IMR-90 (cell line): ENCODE data around the gene ETS1. TPM values are rescaled to one million over a fixed set of nuclear protein-coding genes. Genes with fewer than 3 reads are reported as not detected.

ENCODE experiments used
- ATAC-seq: fragments of 200-7000 bp; cut with Tn5 transposase; 2 replicates; pipeline ENCODE4 v1.9.1; 2020; ENCODE audit warnings: low read depth, mild to moderate bottlenecking, moderate library complexity
- BruUV-seq: library from RNA; stranded (reverse); fragments of 400-500 nt; replicated peaks from 2 replicates; lab custom pipeline; 2021; lab: Mats Ljungman, UMichigan
- CTCF ChIA-PET: fragments of 300-600 bp; formaldehyde crosslinking; extraction: SDS; loops from one replicate; lab custom pipeline; 2021; ENCODE audit warnings: antibody characterized with exemption; lab: Yijun Ruan, JAX
- POLR2A ChIA-PET: fragments of 300-600 bp; sonication (Branson Sonifier 250); formaldehyde crosslinking; loops from one replicate; lab custom pipeline; 2022; ENCODE audit warnings: antibody characterized with exemption; ENCODE audit not compliant: unreplicated experiment; lab: Charles Lee
- DNase-seq: peaks from one replicate; pipeline ENCODE4 v3.0.0; 2013
- H2AFZ ChIP-seq: replicated peaks from 2 replicates; pipeline ENCODE3; 2013; ENCODE audit warnings: low read length, mild to moderate bottlenecking; ENCODE audit not compliant: poor library complexity
- H2AK5ac ChIP-seq: 2 replicates; pipeline ENCODE4 v1.6.1; 2013; ENCODE audit warnings: low read depth, low read length, inconsistent platforms
- H2AK9ac ChIP-seq: replicated peaks from 2 replicates; pipeline ENCODE3; 2013; ENCODE audit warnings: mild to moderate bottlenecking, low read depth, low read length, moderate library complexity; ENCODE audit not compliant: poor library complexity
- H2BK120ac ChIP-seq: 2 replicates; pipeline ENCODE4 v1.6.1; 2013; ENCODE audit warnings: low read depth, low read length, inconsistent platforms
- H2BK15ac ChIP-seq: 3 replicates; pipeline ENCODE4 v1.6.1; 2013; ENCODE audit warnings: low read depth, low read length, inconsistent platforms
- H2BK20ac ChIP-seq: 2 replicates; pipeline ENCODE4 v1.6.1; 2013; ENCODE audit warnings: low read depth, mild to moderate bottlenecking, inconsistent platforms, low read length, moderate library complexity
- H2BK5ac ChIP-seq: 2 replicates; pipeline ENCODE4 v1.6.1; 2013; ENCODE audit warnings: mild to moderate bottlenecking, low read depth, low read length, inconsistent platforms; ENCODE audit not compliant: poor library complexity, severe bottlenecking
- H3K14ac ChIP-seq: replicated peaks from 2 replicates; pipeline ENCODE4 v1.6.1; 2013; ENCODE audit warnings: low read depth, low read length, inconsistent platforms
- H3K18ac ChIP-seq: 2 replicates; pipeline ENCODE4 v1.6.1; 2013; ENCODE audit warnings: low read depth, low read length, control low read depth
- H3K23ac ChIP-seq: 2 replicates; pipeline ENCODE4 v1.6.1; 2013; ENCODE audit warnings: low read depth, low read length, inconsistent platforms
- H3K27ac ChIP-seq: 2 replicates; pipeline ENCODE4 v1.5.1; 2013; ENCODE audit warnings: mild to moderate bottlenecking, control low read depth, low read length; ENCODE audit not compliant: insufficient read depth
- H3K27me3 ChIP-seq: 2 replicates; pipeline ENCODE4 v1.6.1; 2013; ENCODE audit warnings: low read length; ENCODE audit not compliant: control insufficient read depth, insufficient read depth
- H3K36me3 ChIP-seq: 2 replicates; pipeline ENCODE4 v1.6.1; 2013; ENCODE audit warnings: low read length, mixed read lengths; ENCODE audit not compliant: control insufficient read depth, insufficient read depth
- H3K4ac ChIP-seq: 2 replicates; pipeline ENCODE4 v1.6.1; 2013; ENCODE audit warnings: low read depth, low read length, inconsistent platforms
- H3K4me1 ChIP-seq: 2 replicates; pipeline ENCODE4 v1.6.1; 2013; ENCODE audit warnings: low read length, mixed read lengths; ENCODE audit not compliant: control insufficient read depth, insufficient read depth
- H3K4me2 ChIP-seq: 2 replicates; pipeline ENCODE4 v1.6.1; 2013; ENCODE audit warnings: low read depth, mild to moderate bottlenecking, control low read depth, low read length, moderate library complexity
- H3K4me3 ChIP-seq: 2 replicates; pipeline ENCODE4 v1.5.1; 2013; ENCODE audit warnings: low read depth, mild to moderate bottlenecking, control low read depth, low read length, moderate library complexity; ENCODE audit not compliant: insufficient read depth
- H3K56ac ChIP-seq: 2 replicates; pipeline ENCODE4 v1.6.1; 2013; ENCODE audit warnings: low read length, inconsistent platforms; ENCODE audit not compliant: insufficient read depth; ENCODE audit errors: extremely low read depth
- H3K79me1 ChIP-seq, 2 experiments: 2 replicates each; pipeline ENCODE4 v1.6.1; 2013; ENCODE audit warnings: low read length in 2 of 2, inconsistent platforms in 1 of 2, low read depth in 1 of 2
- H3K9ac ChIP-seq: 2 replicates; pipeline ENCODE4 v1.6.1; 2013; ENCODE audit warnings: low read depth, low read length, control low read depth
- H3K9me1 ChIP-seq: 2 replicates; pipeline ENCODE4 v1.6.1; 2013; ENCODE audit warnings: low read length, inconsistent platforms; ENCODE audit not compliant: insufficient read depth
- H3K9me3 ChIP-seq: 2 replicates; pipeline ENCODE4 v1.6.1; 2013; ENCODE audit warnings: low read length; ENCODE audit not compliant: control insufficient read depth, insufficient read depth
- H4K20me1 ChIP-seq: 2 replicates; pipeline ENCODE4 v1.6.1; 2013; ENCODE audit warnings: low read length, inconsistent platforms; ENCODE audit not compliant: insufficient read depth
- H4K5ac ChIP-seq: 2 replicates; pipeline ENCODE4 v1.6.1; 2013; ENCODE audit warnings: mild to moderate bottlenecking, low read depth, low read length, control low read depth
- H4K8ac ChIP-seq, 2 experiments: 2 replicates each; pipeline ENCODE4 v1.6.1; 2013; ENCODE audit warnings: low read depth in 2 of 2, low read length in 2 of 2, control low read depth in 1 of 2, inconsistent platforms in 1 of 2
- H4K91ac ChIP-seq: 2 replicates; pipeline ENCODE4 v1.6.1; 2013; ENCODE audit warnings: low read depth, low read length, inconsistent platforms; ENCODE audit not compliant: insufficient read depth
- BHLHE40 ChIP-seq: fragments of 150-350 bp; IDR thresholded peaks from 2 replicates; pipeline ENCODE4 v1.6.1; 2016; ENCODE audit warnings: mild to moderate bottlenecking, low read depth, low read length
- CEBPB ChIP-seq: IDR thresholded peaks from 2 replicates; pipeline ENCODE4 v1.6.1; 2012; ENCODE audit warnings: low read depth, low read length, improper control_type of control experiment
- CHD1 ChIP-seq: IDR thresholded peaks from 2 replicates; pipeline ENCODE4 v1.6.1; 2012; ENCODE audit warnings: low read depth, low read length, improper control_type of control experiment
- CTCF ChIP-seq: conservative IDR thresholded peaks from 2 replicates; pipeline ENCODE4 v1.5.1; 2012; ENCODE audit warnings: mild to moderate bottlenecking, low read depth, low read length, improper control_type of control experiment
- ELK1 ChIP-seq: fragments of 150-350 bp; IDR thresholded peaks from 2 replicates; pipeline ENCODE4 v1.6.1; 2016; ENCODE audit warnings: low read depth, mild to moderate bottlenecking, low read length, moderate library complexity, borderline replicate concordance
- FOS ChIP-seq: fragments of 150-350 bp; IDR thresholded peaks from 2 replicates; pipeline ENCODE4 v1.6.1; 2016; ENCODE audit warnings: low read depth, low read length
- MAFK ChIP-seq: IDR thresholded peaks from 2 replicates; pipeline ENCODE4 v1.6.1; 2012; ENCODE audit warnings: low read depth, low read length, improper control_type of control experiment
- MAZ ChIP-seq: IDR thresholded peaks from 2 replicates; pipeline ENCODE4 v1.6.1; 2012; ENCODE audit warnings: low read depth, mild to moderate bottlenecking, low read length, improper control_type of control experiment, moderate library complexity, borderline replicate concordance
- MXI1 ChIP-seq: IDR thresholded peaks from 2 replicates; pipeline ENCODE4 v1.6.1; 2012; ENCODE audit warnings: low read depth, mild to moderate bottlenecking, low read length, moderate library complexity, borderline replicate concordance
- NFE2L2 ChIP-seq: fragments of 150-350 bp; IDR thresholded peaks from 2 replicates; pipeline ENCODE4 v1.6.1; 2016; ENCODE audit warnings: low read depth, mild to moderate bottlenecking, low read length
- POLR2A ChIP-seq: IDR thresholded peaks from 2 replicates; pipeline ENCODE4 v1.6.1; 2012; ENCODE audit warnings: mild to moderate bottlenecking, low read depth, low read length
- RAD21 ChIP-seq: IDR thresholded peaks from 2 replicates; pipeline ENCODE4 v1.6.1; 2012; ENCODE audit warnings: low read length, improper control_type of control experiment
- RCOR1 ChIP-seq: IDR thresholded peaks from 2 replicates; pipeline ENCODE4 v1.6.1; 2012; ENCODE audit warnings: mild to moderate bottlenecking, low read length, improper control_type of control experiment; ENCODE audit not compliant: insufficient replicate concordance
- RFX5 ChIP-seq: IDR thresholded peaks from 2 replicates; pipeline ENCODE4 v1.8.0; 2012; ENCODE audit warnings: low read depth, mild to moderate bottlenecking, low read length, moderate library complexity
- SMC3 ChIP-seq: fragments of 150-350 bp; IDR thresholded peaks from 2 replicates; pipeline ENCODE4 v1.6.1; 2016; ENCODE audit warnings: low read depth, mild to moderate bottlenecking, antibody characterized with exemption, low read length, moderate library complexity
- USF2 ChIP-seq: fragments of 150-350 bp; IDR thresholded peaks from 2 replicates; pipeline ENCODE4 v1.6.1; 2017; ENCODE audit warnings: mild to moderate bottlenecking, antibody characterized with exemption, low read length, low read depth
- WGBS, 2 experiments: methylation state at CpG; one replicate each; pipeline versions ENCODE4 v1.1.5 to v1.1.7; 2013; ENCODE audit warnings: missing lambda C conversion rate in 2 of 2; ENCODE audit not compliant: insufficient read length in 1 of 2; ENCODE audit errors: extremely low coverage in 2 of 2; 5-methylcytosine and 5-hydroxymethylcytosine counted together
- dilution Hi-C: fragments of 300-500 bp; cut with HindIII; formaldehyde crosslinking; loops from one replicate; pipeline ENCODE4 v1.14.3; 2018; ENCODE audit warnings: low sequenced_read_pairs; ENCODE audit not compliant: unreplicated experiment
- in situ Hi-C: fragments of 300-500 bp; cut with MboI; formaldehyde crosslinking; loops from 3 replicates; pipeline ENCODE4 v1.14.3; 2019; ENCODE audit warnings: low sequenced_read_pairs, inconsistent platforms, mixed read lengths
- intact Hi-C: fragments of 100-400 bp; cut with micrococcal nuclease; formaldehyde crosslinking; loops from 2 replicates; pipeline ENCODE4 v1.10.0; 2022
- polyA plus RNA-seq, 3 experiments: library from polyadenylated mRNA; depleted of rRNA; stranded (reverse); fragments of >200 nt; gene quantifications; 2 replicates each; pipeline ENCODE4 v1.2.3, GENCODE V29; 2012; ENCODE audit warnings: low replicate concordance in 1 of 3
- total RNA-seq: library from RNA; depleted of rRNA; stranded (reverse); fragments of >200 nt; gene quantifications from 2 replicates; pipeline ENCODE4 v1.2.3, GENCODE V29; 2012

ETS1 gene
- total and polyA plus RNA-seq, 2 of the 4 experiments (the other 2 are of a cell fraction), result 41.2 to 56.3 TPM

- peaks cover 7% of the 10 kb centered on the region; the same call in 1 of the 2 replicates for H3K4me1 ChIP-seq
- H3K27ac ChIP-seq, result no peak overlapping the region
- H2AFZ ChIP-seq, result peak overlapping the region; percentile 13
- intact Hi-C loops, result no loop called here
- H3K79me1 ChIP-seq, result no peaks in the 10 kb centered on the region
- H2AK5ac ChIP-seq, result no peak overlapping the region
- H3K4me2 ChIP-seq, result no peak overlapping the region
- H2BK5ac ChIP-seq, result no peak overlapping the region
- no TSS peak for BruUV-seq
- ATAC-seq, result no peak
- ChIA-PET CTCF (interaction anchor here (1.2 kb wide), 1 partner anchor 8 kb away, joined by 3 read pairs; no protein-coding TSS in a partner anchor), POLR2A (no interaction called here)
- no peak overlapping the region for H3K4ac ChIP-seq
- no peaks in the 10 kb centered on the region for H3K9me1 ChIP-seq
- no peak overlapping the region for H4K5ac ChIP-seq
- H2BK15ac ChIP-seq, result no peak overlapping the region
- in situ Hi-C loops, result no loop called here
- H3K9ac ChIP-seq, result no peak overlapping the region
- no peak for DNase-seq
- TF ChIP-seq RAD21 (no peak), BHLHE40 (no peak), CHD1 (no peak), MAZ (no peak), POLR2A (no peak), MXI1 (no peak), RFX5 (no peak), NFE2L2 (no peak), ELK1 (no peak), FOS (no peak), CTCF (no peak), SMC3 (no peak), USF2 (no peak), MAFK (no peak), RCOR1 (no peak), CEBPB (no peak)
- H2AK9ac ChIP-seq, result no peak overlapping the region
- H3K4me3 ChIP-seq, result no peak overlapping the region
- dilution Hi-C loops, result no loop called here
- H2BK20ac ChIP-seq, result no peak overlapping the region
- H4K8ac ChIP-seq, result no peak overlapping the region
- no peaks in the 10 kb centered on the region for H3K36me3 ChIP-seq
- no peak overlapping the region for H3K14ac ChIP-seq
- H3K9me3 ChIP-seq, result no peaks in the 10 kb centered on the region
- no peak overlapping the region for H3K18ac ChIP-seq
- H3K56ac ChIP-seq, result no peak overlapping the region
- H2BK120ac ChIP-seq, result no peak overlapping the region
- no peak overlapping the region for H4K91ac ChIP-seq
- H4K20me1 ChIP-seq, result no peaks in the 10 kb centered on the region
- peaks cover 15% of the 10 kb centered on the region for H3K27me3 ChIP-seq
- no peak overlapping the region for H3K23ac ChIP-seq
- 100% methylated on average over 1 of the region's 6 CpGs; no CpG with 5 or more reads in 1 of the 2 experiments for whole genome bisulfite sequencing, 2 experiments
Observed at GRCh38 chr11:128572965-128573364, 14.4 kb downstream of the ETS1 start.
